NT2/D1 (cell line): ENCODE data around the gene ATE1.

Experiments
- DNase-seq: peaks from one replicate; pipeline ENCODE4 v3.0.0-alpha.2; 2011; ENCODE audit warnings: low read depth, low spot score
- H3K27me3 ChIP-seq: 2 replicates; pipeline ENCODE4 v1.6.0; 2011; ENCODE audit warnings: mild to moderate bottlenecking; ENCODE audit not compliant: insufficient read length, insufficient read depth
- H3K36me3 ChIP-seq: 2 replicates; pipeline ENCODE4 v1.6.1; 2011; ENCODE audit warnings: mild to moderate bottlenecking, low read length, mixed read lengths; ENCODE audit not compliant: insufficient read depth, insufficient read length
- H3K4me1 ChIP-seq: 2 replicates; pipeline ENCODE4 v1.5.1; 2011; ENCODE audit not compliant: insufficient read depth, insufficient read length
- H3K4me3 ChIP-seq: 2 replicates; pipeline ENCODE4 v1.5.1; 2011; ENCODE audit warnings: low read depth; ENCODE audit not compliant: insufficient read length
- H3K9ac ChIP-seq: 2 replicates; pipeline ENCODE4 v1.6.0; 2011; ENCODE audit warnings: low read depth; ENCODE audit not compliant: insufficient read length
- H3K9me3 ChIP-seq: 2 replicates; pipeline ENCODE4 v1.5.1; 2011; ENCODE audit warnings: mild to moderate bottlenecking, low read length; ENCODE audit not compliant: insufficient read depth
- SUZ12 ChIP-seq: IDR thresholded peaks from 2 replicates; pipeline ENCODE4 v1.6.1; 2011; ENCODE audit not compliant: insufficient read length, insufficient read depth; ENCODE audit errors: extremely low read depth
- YY1 ChIP-seq: IDR thresholded peaks from 2 replicates; pipeline ENCODE4 v1.6.1; 2011; ENCODE audit not compliant: insufficient read length, insufficient read depth
- ZNF274 ChIP-seq: IDR thresholded peaks from 2 replicates; pipeline ENCODE4 v1.6.1; 2011; ENCODE audit warnings: mild to moderate bottlenecking, low read depth, low read length

The ATE1 gene

GRCh38 chr10:121698902-121699301, 228.9 kb downstream of the ATE1 start:
- TF ChIP-seq SUZ12 (no peak), ZNF274 (no peak), YY1 (no peak)
- Histone ChIP-seq H3K9ac (no peak overlapping the region), H3K27me3 (no peaks in the 10 kb centered on the region), H3K9me3 (no peaks in the 10 kb centered on the region), H3K4me1 (peaks cover 7% of the 10 kb centered on the region), H3K4me3 (no peak overlapping the region), H3K36me3 (no peaks in the 10 kb centered on the region)
- DNase-seq, result no peak

- H3K9ac ChIP-seq, result no peak overlapping the region
- H3K4me3 ChIP-seq, result no peak overlapping the region
- no peaks in the 10 kb centered on the region for H3K27me3 ChIP-seq
- H3K36me3 ChIP-seq, result no peaks in the 10 kb centered on the region
- TF ChIP-seq YY1 (no peak), SUZ12 (no peak)
- peaks cover 7% of the 10 kb centered on the region for H3K4me1 ChIP-seq
- DNase-seq, result no peak
- no peaks in the 10 kb centered on the region for H3K9me3 ChIP-seq
Measured at GRCh38 chr10:121698336-121698735, 229.5 kb downstream of the ATE1 start.

GRCh38 chr10:121696854-121697253, 231.0 kb downstream of the ATE1 start:
- H3K27me3 ChIP-seq, result no peaks in the 10 kb centered on the region
- H3K9me3 ChIP-seq, result no peaks in the 10 kb centered on the region
- no peak overlapping the region for H3K4me3 ChIP-seq
- H3K4me1 ChIP-seq, result peaks cover 7% of the 10 kb centered on the region
- no peaks in the 10 kb centered on the region for H3K36me3 ChIP-seq
- H3K9ac ChIP-seq, result no peak overlapping the region
- TF ChIP-seq ZNF274 (no peak), YY1 (no peak), SUZ12 (no peak)
- DNase-seq, result no peak

- Histone ChIP-seq H3K27me3 (no peaks in the 10 kb centered on the region), H3K4me1 (peaks cover 7% of the 10 kb centered on the region), H3K4me3 (no peak overlapping the region), H3K9me3 (no peaks in the 10 kb centered on the region), H3K9ac (no peak overlapping the region), H3K36me3 (no peaks in the 10 kb centered on the region)
- TF ChIP-seq ZNF274, result no peak
- no peak for TF ChIP-seq SUZ12
- no peak for TF ChIP-seq YY1
- DNase-seq, result no peak
Measured at GRCh38 chr10:121695731-121696464, 231.9 kb downstream of the ATE1 start.

- no peaks in the 10 kb centered on the region for H3K9me3 ChIP-seq
- DNase-seq, result no peak
- no peaks in the 10 kb centered on the region for H3K27me3 ChIP-seq
- peaks cover 7% of the 10 kb centered on the region for H3K4me1 ChIP-seq
- no peaks in the 10 kb centered on the region for H3K36me3 ChIP-seq
- H3K9ac ChIP-seq, result no peak overlapping the region
- TF ChIP-seq SUZ12 (no peak), YY1 (no peak), ZNF274 (no peak)
- H3K4me3 ChIP-seq, result no peak overlapping the region
Measured at GRCh38 chr10:121694966-121695643, 232.7 kb downstream of the ATE1 start.

- H3K27me3 ChIP-seq, result no peaks in the 10 kb centered on the region
- no peak for DNase-seq
Measured at GRCh38 chr10:121694327-121694965, 233.4 kb downstream of the ATE1 start.

GRCh38 chr10:121692626-121693025, 235.2 kb downstream of the ATE1 start:
- Histone ChIP-seq H3K9ac (no peak overlapping the region), H3K4me3 (no peak overlapping the region), H3K27me3 (no peaks in the 10 kb centered on the region), H3K9me3 (no peaks in the 10 kb centered on the region), H3K36me3 (no peaks in the 10 kb centered on the region), H3K4me1 (peaks cover 7% of the 10 kb centered on the region)
- TF ChIP-seq ZNF274, result no peak
- no peak for TF ChIP-seq YY1
- no peak for TF ChIP-seq SUZ12
- no peak for DNase-seq

More at GRCh38 chr10:121694327-121694965, 233.4 kb downstream of the ATE1 start:
- TF ChIP-seq YY1 (no peak), ZNF274 (no peak), SUZ12 (no peak)
- Histone ChIP-seq H3K9me3 (no peaks in the 10 kb centered on the region), H3K9ac (no peak overlapping the region), H3K36me3 (no peaks in the 10 kb centered on the region), H3K4me1 (peaks cover 7% of the 10 kb centered on the region), H3K4me3 (no peak overlapping the region)
